Smooth muscle cell (in vitro differentiated cells): ENCODE data around the gene OSBPL3. TPM values are rescaled to one million over a fixed set of nuclear protein-coding genes. Genes with fewer than 3 reads are reported as not detected.
A peak's percentile ranks its signal among the peaks of the same experiment; 100 is the strongest.

Experiments used
- DNase-seq: peaks from one replicate; lab custom pipeline; 2025; ENCODE audit not compliant: unreplicated experiment; lab: John Stamatoyannopoulos, UW
- H2AFZ ChIP-seq: fragments of 200-600 bp; sonication (generic); 2 replicates; pipeline ENCODE4 v1.6.0; 2016; ENCODE audit warnings: antibody characterized with exemption, low read depth, mild to moderate bottlenecking
- H3F3A ChIP-seq: fragments of 200-600 bp; sonication (generic); 2 replicates; pipeline ENCODE4 v1.6.0; 2017; ENCODE audit warnings: antibody characterized with exemption, low read depth
- H3K27ac ChIP-seq: fragments of 200-600 bp; sonication (generic); 2 replicates; pipeline ENCODE4 v1.5.1; 2016; ENCODE audit warnings: low read depth, mild to moderate bottlenecking
- H3K27me3 ChIP-seq: fragments of 200-600 bp; sonication (generic); 2 replicates; pipeline ENCODE4 v1.6.1; 2016; ENCODE audit warnings: low read depth, mild to moderate bottlenecking
- H3K36me3 ChIP-seq: fragments of 200-600 bp; sonication (generic); 2 replicates; pipeline ENCODE4 v1.5.1; 2016; ENCODE audit warnings: low read depth
- H3K4me1 ChIP-seq: fragments of 200-600 bp; sonication (generic); 2 replicates; pipeline ENCODE4 v1.5.1; 2016; ENCODE audit warnings: low read depth
- H3K4me2 ChIP-seq: fragments of 200-600 bp; sonication (generic); 2 replicates; pipeline ENCODE4 v1.6.0; 2016; ENCODE audit warnings: mild to moderate bottlenecking
- H3K4me3 ChIP-seq: fragments of 200-600 bp; sonication (generic); 2 replicates; pipeline ENCODE4 v1.5.1; 2016; ENCODE audit warnings: mild to moderate bottlenecking
- H3K79me2 ChIP-seq: fragments of 200-600 bp; sonication (generic); 2 replicates; pipeline ENCODE4 v1.6.0; 2016; ENCODE audit warnings: low read depth, mild to moderate bottlenecking
- H3K9ac ChIP-seq: fragments of 200-600 bp; sonication (generic); 2 replicates; pipeline ENCODE4 v1.6.0; 2016; ENCODE audit warnings: low read depth
- H3K9me3 ChIP-seq: fragments of 200-600 bp; sonication (generic); replicated peaks from 2 replicates; pipeline ENCODE4 v1.5.1; 2016; ENCODE audit warnings: low read depth
- H4K20me1 ChIP-seq: fragments of 200-600 bp; sonication (generic); 2 replicates; pipeline ENCODE4 v1.6.0; 2016; ENCODE audit warnings: low read depth
- CTCF ChIP-seq: fragments of 200-600 bp; sonication (generic); IDR thresholded peaks from 2 replicates; pipeline ENCODE4 v1.5.1; 2017; ENCODE audit warnings: borderline replicate concordance, mild to moderate bottlenecking, antibody characterized with exemption; ENCODE audit not compliant: insufficient read depth, poor library complexity, severe bottlenecking
- WGBS: methylation state at CpG from one replicate; pipeline ENCODE4 v1.1.7; 2016; ENCODE audit warnings: low lambda C conversion rate; 5-methylcytosine and 5-hydroxymethylcytosine counted together
- polyA plus RNA-seq: library from polyadenylated mRNA; unstranded; fragments of >200 nt; fragmentation: Nextera tagmentation; extraction: Ambion mirVana; gene quantifications from 2 replicates; pipeline ENCODE4 v1.2.1, GENCODE V29; 2016
- total RNA-seq: library from RNA; depleted of rRNA; stranded (reverse); fragments of >200 nt; gene quantifications from 2 replicates; pipeline ENCODE4 v1.2.3, GENCODE V29; 2014

OSBPL3 gene
- total and polyA plus RNA-seq, 2 experiments from 2014 or later = 6.2 to 16.3 TPM

- no peaks in the 10 kb centered on the region for H3K4me1 ChIP-seq
- H3K4me3 ChIP-seq = no peak overlapping the region
- no peak for DNase-seq
- H3K79me2 ChIP-seq = no peaks in the 10 kb centered on the region
- no peaks in the 10 kb centered on the region for H3K27me3 ChIP-seq
- 93% methylated on average over 9 of the region's 9 CpGs for WGBS
- H4K20me1 ChIP-seq = no peaks in the 10 kb centered on the region
- no peak overlapping the region for H2AFZ ChIP-seq
- H3K9me3 ChIP-seq = no peaks in the 10 kb centered on the region
- H3K27ac ChIP-seq = no peak overlapping the region
- peak; percentile 55 for TF ChIP-seq CTCF
- H3F3A ChIP-seq = no peaks in the 10 kb centered on the region
- no peak overlapping the region for H3K4me2 ChIP-seq
- H3K9ac ChIP-seq = no peak overlapping the region
- no peaks in the 10 kb centered on the region for H3K36me3 ChIP-seq
Observed at GRCh38 chr7:24788075-24788474, 191.9 kb downstream of the OSBPL3 start.

- DNase-seq = no peak
- no peaks in the 10 kb centered on the region for H3K27me3 ChIP-seq
- peak overlapping the region; percentile 71 for H3K27ac ChIP-seq
- H3K36me3 ChIP-seq = no peaks in the 10 kb centered on the region
- TF ChIP-seq CTCF = no peak
- peak overlapping the region; percentile 76 for H3K9ac ChIP-seq
- H2AFZ ChIP-seq = peak overlapping the region; percentile 52
- 55% methylated on average over 5 of the region's 5 CpGs for WGBS
- no peaks in the 10 kb centered on the region for H3K79me2 ChIP-seq
- no peaks in the 10 kb centered on the region for H4K20me1 ChIP-seq
- no peaks in the 10 kb centered on the region for H3F3A ChIP-seq
- no peaks in the 10 kb centered on the region for H3K9me3 ChIP-seq
- H3K4me3 ChIP-seq = no peak overlapping the region
- no peaks in the 10 kb centered on the region for H3K4me1 ChIP-seq
- H3K4me2 ChIP-seq = no peak overlapping the region
Observed at GRCh38 chr7:24786941-24787340, 193.0 kb downstream of the OSBPL3 start.

- H3K27me3 ChIP-seq = no peaks in the 10 kb centered on the region
- H3K4me3 ChIP-seq = no peak overlapping the region
- H4K20me1 ChIP-seq = no peaks in the 10 kb centered on the region
- no peak overlapping the region for H2AFZ ChIP-seq
- H3K9ac ChIP-seq = peak overlapping the region; percentile 65
- H3K36me3 ChIP-seq = no peaks in the 10 kb centered on the region
- peak overlapping the region; percentile 71 for H3K27ac ChIP-seq
- H3K4me2 ChIP-seq = no peak overlapping the region
- 92% methylated on average over 4 of the region's 4 CpGs for WGBS
- no peak for TF ChIP-seq CTCF
- no peaks in the 10 kb centered on the region for H3K79me2 ChIP-seq
- no peaks in the 10 kb centered on the region for H3F3A ChIP-seq
- DNase-seq = no peak
- H3K9me3 ChIP-seq = no peaks in the 10 kb centered on the region
- no peaks in the 10 kb centered on the region for H3K4me1 ChIP-seq
Observed at GRCh38 chr7:24786306-24786705, 193.7 kb downstream of the OSBPL3 start.

GRCh38 chr7:24784277-24784676 lies 195.7 kb downstream of the OSBPL3 start:
- Histone ChIP-seq H3K4me2 (no peak overlapping the region), H4K20me1 (no peaks in the 10 kb centered on the region), H2AFZ (no peak overlapping the region), H3K27ac (no peak overlapping the region), H3K36me3 (no peaks in the 10 kb centered on the region), H3K4me3 (no peak overlapping the region), H3K9ac (no peak overlapping the region), H3K27me3 (no peaks in the 10 kb centered on the region), H3F3A (no peaks in the 10 kb centered on the region), H3K9me3 (no peaks in the 10 kb centered on the region), H3K79me2 (no peaks in the 10 kb centered on the region), H3K4me1 (no peaks in the 10 kb centered on the region)
- no peak for DNase-seq
- WGBS = 97% methylated on average over 5 of the region's 5 CpGs
- no peak for TF ChIP-seq CTCF
